Neuron (in vitro differentiated cells): ENCODE data around the gene KIAA1755.

ENCODE experiments used
- H2AFZ ChIP-seq: one replicate; pipeline ENCODE4 v1.6.1; 2013; ENCODE audit warnings: low read depth, mild to moderate bottlenecking, inconsistent platforms, low read length, moderate library complexity
- H3K27me3 ChIP-seq: one replicate; pipeline ENCODE4 v1.6.1; 2013; ENCODE audit warnings: low read length; ENCODE audit not compliant: insufficient read depth
- H3K36me3 ChIP-seq: one replicate; pipeline ENCODE4 v1.6.1; 2013; ENCODE audit warnings: low read length; ENCODE audit not compliant: insufficient read depth
- H3K4me1 ChIP-seq: one replicate; pipeline ENCODE4 v1.6.1; 2013; ENCODE audit warnings: low read length; ENCODE audit not compliant: insufficient read depth
- H3K4me3 ChIP-seq: 2 replicates; pipeline ENCODE4 v1.5.1; 2013; ENCODE audit warnings: mild to moderate bottlenecking, low read length, moderate library complexity
- H3K9me3 ChIP-seq: one replicate; pipeline ENCODE4 v1.6.1; 2013; ENCODE audit warnings: low read length

Gene KIAA1755

GRCh38 chr20:38214256-38215193 lies 46.0 kb downstream of the KIAA1755 start:
- no peak overlapping the region for H3K4me3 ChIP-seq
- no peaks in the 10 kb centered on the region for H3K36me3 ChIP-seq
- no peaks in the 10 kb centered on the region for H3K4me1 ChIP-seq
- H2AFZ ChIP-seq = no peak overlapping the region
- no peaks in the 10 kb centered on the region for H3K27me3 ChIP-seq
- H3K9me3 ChIP-seq = no peaks in the 10 kb centered on the region

GRCh38 chr20:38213607-38213940 lies 47.0 kb downstream of the KIAA1755 start:
- Histone ChIP-seq H3K4me3 (no peak overlapping the region), H3K4me1 (no peaks in the 10 kb centered on the region), H2AFZ (no peak overlapping the region), H3K9me3 (no peaks in the 10 kb centered on the region), H3K36me3 (no peaks in the 10 kb centered on the region), H3K27me3 (no peaks in the 10 kb centered on the region)

- Histone ChIP-seq H2AFZ (no peak overlapping the region), H3K27me3 (no peaks in the 10 kb centered on the region), H3K4me3 (no peak overlapping the region), H3K9me3 (no peaks in the 10 kb centered on the region), H3K36me3 (no peaks in the 10 kb centered on the region), H3K4me1 (no peaks in the 10 kb centered on the region)
Measured at GRCh38 chr20:38212806-38213606, 47.5 kb downstream of the KIAA1755 start.

- Histone ChIP-seq H2AFZ (no peak overlapping the region), H3K4me1 (no peaks in the 10 kb centered on the region), H3K27me3 (no peaks in the 10 kb centered on the region), H3K4me3 (no peak overlapping the region), H3K9me3 (no peaks in the 10 kb centered on the region), H3K36me3 (no peaks in the 10 kb centered on the region)
Measured at GRCh38 chr20:38211200-38212097, 49.1 kb downstream of the KIAA1755 start.

GRCh38 chr20:38210741-38211140 lies 49.8 kb downstream of the KIAA1755 start:
- Histone ChIP-seq H3K9me3 (no peaks in the 10 kb centered on the region), H2AFZ (no peak overlapping the region), H3K27me3 (no peaks in the 10 kb centered on the region), H3K4me3 (no peak overlapping the region), H3K36me3 (no peaks in the 10 kb centered on the region), H3K4me1 (no peaks in the 10 kb centered on the region)

- Histone ChIP-seq H3K27me3 (no peaks in the 10 kb centered on the region), H3K36me3 (no peaks in the 10 kb centered on the region), H2AFZ (no peak overlapping the region), H3K9me3 (no peaks in the 10 kb centered on the region), H3K4me3 (no peak overlapping the region), H3K4me1 (no peaks in the 10 kb centered on the region)
Measured at GRCh38 chr20:38209736-38210405, 50.7 kb downstream of the KIAA1755 start.

- Histone ChIP-seq H2AFZ (no peak overlapping the region), H3K9me3 (no peaks in the 10 kb centered on the region), H3K36me3 (no peaks in the 10 kb centered on the region), H3K4me3 (no peak overlapping the region), H3K27me3 (no peaks in the 10 kb centered on the region), H3K4me1 (no peaks in the 10 kb centered on the region)
Measured at GRCh38 chr20:38209054-38209675, 51.4 kb downstream of the KIAA1755 start.

- no peaks in the 10 kb centered on the region for H3K36me3 ChIP-seq
- H3K9me3 ChIP-seq = no peaks in the 10 kb centered on the region
- no peaks in the 10 kb centered on the region for H3K4me1 ChIP-seq
- no peaks in the 10 kb centered on the region for H3K27me3 ChIP-seq
- H3K4me3 ChIP-seq = no peak overlapping the region
- no peak overlapping the region for H2AFZ ChIP-seq
Measured at GRCh38 chr20:38208523-38208922, 52.0 kb downstream of the KIAA1755 start.

- no peaks in the 10 kb centered on the region for H3K9me3 ChIP-seq
- no peak overlapping the region for H2AFZ ChIP-seq
- no peaks in the 10 kb centered on the region for H3K36me3 ChIP-seq
- no peaks in the 10 kb centered on the region for H3K27me3 ChIP-seq
- no peaks in the 10 kb centered on the region for H3K4me1 ChIP-seq
- no peak overlapping the region for H3K4me3 ChIP-seq
Measured at GRCh38 chr20:38208088-38208487, 52.4 kb downstream of the KIAA1755 start.

- Histone ChIP-seq H3K27me3 (no peaks in the 10 kb centered on the region), H3K4me3 (no peak overlapping the region)
Measured at GRCh38 chr20:38207621-38208020, 52.9 kb downstream of the KIAA1755 start.

GRCh38 chr20:38205001-38205400 lies 55.5 kb downstream of the KIAA1755 start:
- H3K36me3 ChIP-seq = no peaks in the 10 kb centered on the region
- no peak overlapping the region for H3K4me3 ChIP-seq
- no peaks in the 10 kb centered on the region for H3K4me1 ChIP-seq
- no peak overlapping the region for H2AFZ ChIP-seq
- no peaks in the 10 kb centered on the region for H3K27me3 ChIP-seq
- no peaks in the 10 kb centered on the region for H3K9me3 ChIP-seq

More at GRCh38 chr20:38207621-38208020, 52.9 kb downstream of the KIAA1755 start:
- H3K9me3 ChIP-seq = no peaks in the 10 kb centered on the region
- no peaks in the 10 kb centered on the region for H3K4me1 ChIP-seq
- no peak overlapping the region for H2AFZ ChIP-seq
- H3K36me3 ChIP-seq = no peaks in the 10 kb centered on the region

GRCh38 chr20:38203981-38204357 lies 56.6 kb downstream of the KIAA1755 start:
- H3K9me3 ChIP-seq = no peaks in the 10 kb centered on the region
- H3K27me3 ChIP-seq = no peaks in the 10 kb centered on the region
- H3K4me3 ChIP-seq = no peak overlapping the region
- no peaks in the 10 kb centered on the region for H3K36me3 ChIP-seq
- H3K4me1 ChIP-seq = no peaks in the 10 kb centered on the region
- no peak overlapping the region for H2AFZ ChIP-seq
